Esophagus squamous epithelium (tissue), 4 donors: Measurements from ENCODE around the gene TRAK1.

Experiments
- CTCF ChIP-seq, 6 experiments: fragments of 450-650 bp in 4 of 6; fragments of 200-600 bp in 2 of 6; sonication (generic) in 2 of 6; IDR thresholded peaks; one replicate each; pipeline ENCODE4 v1.5.1; 2016 to 2019; ENCODE audit warnings: antibody characterized with exemption in 6 of 6, mild to moderate bottlenecking in 4 of 6, moderate library complexity in 4 of 6
- POLR2A ChIP-seq, 4 donors: fragments of 450-650 bp; IDR thresholded peaks; one replicate each; pipeline ENCODE4 v1.6.1; 2017; ENCODE audit warnings: antibody characterized with exemption in 4 of 4, mild to moderate bottlenecking in 4 of 4, moderate library complexity in 3 of 4

- TF ChIP-seq CTCF (IDR thresholded peaks at IDR 0.05) (no peak), POLR2A (IDR thresholded peaks at IDR 0.05) (no peak)
These were observed 75.1 kb downstream of the TRAK1 start for GRCh38 chr3:42166214-42166613.
